ENCODE measurements around the gene MAP3K8. TPM values are rescaled to one million over a fixed set of nuclear protein-coding genes. Genes with fewer than 3 reads are reported as not detected.
A peak's percentile ranks its signal among the peaks of the same experiment; 100 is the strongest.

Gene MAP3K8
- total and polyA plus RNA-seq, 2 experiments from 2014 or later: 3.7 to 4.8 TPM

DNA sequence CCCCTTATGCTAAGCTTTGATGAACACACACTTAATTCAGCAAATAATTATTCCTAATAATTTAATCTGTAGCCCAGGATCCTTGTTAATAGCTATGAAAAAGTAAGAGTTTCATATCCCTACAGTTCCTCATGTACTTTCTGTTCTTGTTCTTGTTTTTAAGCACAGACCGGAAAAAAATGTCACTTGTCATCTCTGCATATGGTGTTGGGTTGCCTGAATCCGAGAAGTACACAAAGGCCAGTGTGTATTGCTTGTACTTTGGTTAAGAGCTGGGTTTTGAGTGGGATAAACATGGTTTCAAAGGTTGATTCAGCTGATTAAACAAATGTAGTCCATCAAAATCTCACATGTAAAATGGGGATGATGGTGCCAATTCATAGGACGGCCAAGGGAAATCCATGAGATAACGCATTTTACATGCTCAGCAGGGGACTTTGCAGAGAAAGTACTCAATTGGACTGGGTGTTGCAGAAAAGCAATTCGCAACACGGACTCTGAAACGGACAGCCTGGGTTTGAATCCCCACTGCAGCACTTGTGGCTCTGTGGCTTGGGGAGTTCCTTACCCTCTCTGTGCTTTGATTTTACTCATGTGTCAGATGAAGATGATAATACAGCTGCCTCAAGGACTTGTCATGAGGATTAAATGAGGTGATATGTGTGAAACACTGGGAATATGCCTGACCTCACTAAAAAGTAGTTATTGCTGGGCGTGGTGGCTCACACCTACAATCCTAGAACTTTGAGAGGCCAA lies 71.7 kb downstream of the MAP3K8 start:
- Histone ChIP-seq H3K79me2 (ENCODE audit: insufficient read depth) (no peaks in the 10 kb centered on the region), H2AFZ (no peak overlapping the region), H4K20me1 (ENCODE audit: insufficient read depth) (no peaks in the 10 kb centered on the region), H3K27ac (no peak overlapping the region), H3K27me3 (replicated peaks; ENCODE audit: insufficient read depth) (no peaks in the 10 kb centered on the region), H3K4me3 (no peak overlapping the region), H3K36me3 (ENCODE audit: low read depth) (no peaks in the 10 kb centered on the region), H3K4me2 (ENCODE audit: unreplicated experiment) (no peak overlapping the region), H3K9me3 (ENCODE audit: low read depth) (no peaks in the 10 kb centered on the region), H3K4me1 (ENCODE audit: insufficient read depth) (peaks cover 13% of the 10 kb centered on the region), H3F3A (ENCODE audit: insufficient read depth) (peaks cover 6% of the 10 kb centered on the region), H3K9ac (no peak overlapping the region), H3K9me2 (ENCODE audit: insufficient read depth) (no peaks in the 10 kb centered on the region)
- in situ Hi-C loops (cut with MboI): no loop called here
- WGBS, 2 experiments (ENCODE audit: low coverage in 1 of 2, low lambda C conversion rate in 2 of 2, missing lambda C conversion rate in 2 of 2): 95 to 96% methylated on average over 8 of the region's 8 CpGs
- DNase-seq: no peak
- TF ChIP-seq EZH2 (IDR thresholded peaks at IDR 0.05; ENCODE audit: insufficient read depth, poor library complexity, severe bottlenecking) (no peak), EZH2phosphoT487 (IDR thresholded peaks at IDR 0.05; ENCODE audit: insufficient read depth, low read depth) (no peak)

GRCh38 chr10:30509508-30509907 lies 75.5 kb downstream of the MAP3K8 start:
- H3K27me3 ChIP-seq (replicated peaks; ENCODE audit: insufficient read depth): no peaks in the 10 kb centered on the region
- TF ChIP-seq EZH2 (IDR thresholded peaks at IDR 0.05; ENCODE audit: insufficient read depth, poor library complexity, severe bottlenecking) (no peak), EZH2phosphoT487 (IDR thresholded peaks at IDR 0.05; ENCODE audit: insufficient read depth, low read depth) (no peak)
- H3K9me2 ChIP-seq (ENCODE audit: insufficient read depth): no peaks in the 10 kb centered on the region
- in situ Hi-C loops (cut with MboI): no loop called here
- 85 to 87% methylated on average over 3 of the region's 3 CpGs for WGBS, 2 experiments (ENCODE audit: low coverage in 1 of 2, low lambda C conversion rate in 2 of 2, missing lambda C conversion rate in 2 of 2)
- no peak overlapping the region for H3K4me2 ChIP-seq (ENCODE audit: unreplicated experiment)
- H3K9me3 ChIP-seq (ENCODE audit: low read depth): no peaks in the 10 kb centered on the region
- no peaks in the 10 kb centered on the region for H3K36me3 ChIP-seq (ENCODE audit: low read depth)
- no peaks in the 10 kb centered on the region for H4K20me1 ChIP-seq (ENCODE audit: insufficient read depth)
- H3F3A ChIP-seq (ENCODE audit: insufficient read depth): peaks cover 13% of the 10 kb centered on the region
- no peak overlapping the region for H2AFZ ChIP-seq
- H3K9ac ChIP-seq: no peak overlapping the region
- DNase-seq: no peak
- H3K79me2 ChIP-seq (ENCODE audit: insufficient read depth): no peaks in the 10 kb centered on the region
- H3K4me1 ChIP-seq (ENCODE audit: insufficient read depth): peaks cover 11% of the 10 kb centered on the region
- H3K27ac ChIP-seq: no peak overlapping the region
- no peak overlapping the region for H3K4me3 ChIP-seq

DNA sequence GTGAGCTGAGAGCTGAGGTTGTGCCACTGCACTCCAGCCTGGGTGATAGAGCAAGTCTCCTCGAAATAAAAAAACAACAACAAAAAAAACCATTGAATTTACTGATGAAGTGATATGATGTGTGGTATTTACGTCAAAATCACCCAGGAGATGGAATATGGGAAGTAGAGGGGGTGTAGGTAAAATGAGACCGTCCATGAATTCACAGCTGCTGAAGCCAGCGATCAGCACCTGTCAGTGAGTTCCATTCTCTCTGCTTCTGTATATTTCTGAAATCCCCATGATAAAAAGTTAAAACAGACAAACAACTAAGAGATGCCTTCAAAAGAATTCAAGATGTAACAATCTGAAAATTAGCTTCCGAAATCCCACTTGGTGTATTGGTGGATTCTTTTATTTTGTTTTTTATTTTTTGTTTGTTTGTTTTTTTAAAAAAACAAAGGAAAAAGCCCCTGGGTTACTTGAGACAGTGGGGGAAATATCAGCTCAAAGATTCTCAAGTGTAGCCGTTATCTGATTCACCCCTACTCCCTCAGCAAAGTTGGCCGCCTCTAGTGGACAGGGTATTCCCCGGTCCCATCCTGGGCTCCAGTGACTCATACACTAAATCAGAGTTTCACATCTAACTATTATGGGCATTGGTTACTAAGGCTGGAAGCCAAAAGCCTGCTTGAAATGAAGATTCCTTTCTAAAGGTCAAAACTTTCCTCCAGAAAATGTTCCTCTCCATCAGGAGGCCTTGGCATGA lies 76.4 kb downstream of the MAP3K8 start:
- H3K4me2 ChIP-seq (ENCODE audit: unreplicated experiment): peak overlapping the region; percentile 48
- H3K9me3 ChIP-seq (ENCODE audit: low read depth): no peaks in the 10 kb centered on the region
- H3K4me1 ChIP-seq (ENCODE audit: insufficient read depth): peaks cover 11% of the 10 kb centered on the region
- DNase-seq: peak; percentile 93
- no peaks in the 10 kb centered on the region for H3K27me3 ChIP-seq (replicated peaks; ENCODE audit: insufficient read depth)
- no peak overlapping the region for H3K9ac ChIP-seq
- 55% methylated on average over 8 of the region's 8 CpGs for WGBS, 2 experiments (ENCODE audit: low coverage in 1 of 2, low lambda C conversion rate in 2 of 2, missing lambda C conversion rate in 2 of 2)
- no peaks in the 10 kb centered on the region for H3K79me2 ChIP-seq (ENCODE audit: insufficient read depth)
- peak overlapping the region; percentile 29 for H3K27ac ChIP-seq
- no peaks in the 10 kb centered on the region for H4K20me1 ChIP-seq (ENCODE audit: insufficient read depth)
- H3K36me3 ChIP-seq (ENCODE audit: low read depth): no peaks in the 10 kb centered on the region
- in situ Hi-C loops (cut with MboI): no loop called here
- peaks cover 13% of the 10 kb centered on the region for H3F3A ChIP-seq (ENCODE audit: insufficient read depth)
- no peaks in the 10 kb centered on the region for H3K9me2 ChIP-seq (ENCODE audit: insufficient read depth)
- H2AFZ ChIP-seq: no peak overlapping the region
- no peak for TF ChIP-seq EZH2 (IDR thresholded peaks at IDR 0.05; ENCODE audit: insufficient read depth, poor library complexity, severe bottlenecking)
- no peak for TF ChIP-seq EZH2phosphoT487 (IDR thresholded peaks at IDR 0.05; ENCODE audit: insufficient read depth, low read depth)
- no peak overlapping the region for H3K4me3 ChIP-seq

- H3K4me3 ChIP-seq: no peak overlapping the region
- no peaks in the 10 kb centered on the region for H3K9me3 ChIP-seq (ENCODE audit: low read depth)
- H3K36me3 ChIP-seq (ENCODE audit: low read depth): no peaks in the 10 kb centered on the region
- WGBS, 2 experiments (ENCODE audit: low coverage in 1 of 2, low lambda C conversion rate in 2 of 2, missing lambda C conversion rate in 2 of 2): 25 to 35% methylated on average over 4 of the region's 4 CpGs
- no peak overlapping the region for H3K9ac ChIP-seq
- H3K27me3 ChIP-seq (replicated peaks; ENCODE audit: insufficient read depth): no peaks in the 10 kb centered on the region
- no peak for DNase-seq
- H3F3A ChIP-seq (ENCODE audit: insufficient read depth): peaks cover 13% of the 10 kb centered on the region
- H3K79me2 ChIP-seq (ENCODE audit: insufficient read depth): no peaks in the 10 kb centered on the region
- in situ Hi-C loops (cut with MboI): no loop called here
- peak overlapping the region; percentile 29 for H3K27ac ChIP-seq
- no peaks in the 10 kb centered on the region for H4K20me1 ChIP-seq (ENCODE audit: insufficient read depth)
- H3K9me2 ChIP-seq (ENCODE audit: insufficient read depth): no peaks in the 10 kb centered on the region
- no peak overlapping the region for H2AFZ ChIP-seq
- H3K4me1 ChIP-seq (ENCODE audit: insufficient read depth): peaks cover 11% of the 10 kb centered on the region
- TF ChIP-seq EZH2 (IDR thresholded peaks at IDR 0.05; ENCODE audit: insufficient read depth, poor library complexity, severe bottlenecking): no peak
- TF ChIP-seq EZH2phosphoT487 (IDR thresholded peaks at IDR 0.05; ENCODE audit: insufficient read depth, low read depth): no peak
- peak overlapping the region; percentile 48 for H3K4me2 ChIP-seq (ENCODE audit: unreplicated experiment)
Measured at GRCh38 chr10:30510932-30511700, 77.1 kb downstream of the MAP3K8 start.

Other genes starting within 250 kb of the MAP3K8 start
- gene MTPAP, start 84.9 kb upstream of the MAP3K8 start, total RNA-seq (2014; rRNA removed; shearing (Covaris generic)): 8.9 and 15.6 TPM in 2 replicates
- 25.1 and 28.9 TPM in 2 replicates for gene MTPAP, start 84.9 kb upstream of the MAP3K8 start, polyA plus RNA-seq (2016; fragmentation: Nextera tagmentation; extraction: Ambion mirVana)
- gene LYZL2, start 195.6 kb downstream of the MAP3K8 start, total RNA-seq (2014; rRNA removed; shearing (Covaris generic)): not detected in 2 replicates
- not detected in 2 replicates for gene LYZL2, start 195.6 kb downstream of the MAP3K8 start, polyA plus RNA-seq (2016; fragmentation: Nextera tagmentation; extraction: Ambion mirVana)